NCI-H1417 treated with DMSO at 0.1 percent for 48 hours (cell line): ENCODE data around the gene ZNF691.
"Not testable (repeated sequence)": the region's sequence is repeated elsewhere in the genome, so short reads cannot be mapped to it uniquely, and the experiment has no call there.

Experiments used
- DNase-seq: peaks from one replicate; lab custom pipeline; 2025; lab: John Stamatoyannopoulos, UW

The ZNF691 gene, protein sequence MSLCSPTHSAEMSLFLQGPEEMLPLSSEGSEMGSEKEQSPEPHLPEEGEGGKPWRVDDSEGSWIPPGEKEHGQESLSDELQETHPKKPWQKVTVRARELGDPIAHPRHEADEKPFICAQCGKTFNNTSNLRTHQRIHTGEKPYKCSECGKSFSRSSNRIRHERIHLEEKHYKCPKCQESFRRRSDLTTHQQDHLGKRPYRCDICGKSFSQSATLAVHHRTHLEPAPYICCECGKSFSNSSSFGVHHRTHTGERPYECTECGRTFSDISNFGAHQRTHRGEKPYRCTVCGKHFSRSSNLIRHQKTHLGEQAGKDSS

GRCh38 chr1:42846257-42847110 is at the start of gene ZNF691:
Gene ZNF691 (plus strand): TSS chr1:42846613. CDS start chr1:42849659, 3,046 bp downstream.
- peak; percentile 88 for DNase-seq

GRCh38 chr1:42797414-42797813 is 49.0 kb upstream of the ZNF691 start:
- no peak for DNase-seq

DNA sequence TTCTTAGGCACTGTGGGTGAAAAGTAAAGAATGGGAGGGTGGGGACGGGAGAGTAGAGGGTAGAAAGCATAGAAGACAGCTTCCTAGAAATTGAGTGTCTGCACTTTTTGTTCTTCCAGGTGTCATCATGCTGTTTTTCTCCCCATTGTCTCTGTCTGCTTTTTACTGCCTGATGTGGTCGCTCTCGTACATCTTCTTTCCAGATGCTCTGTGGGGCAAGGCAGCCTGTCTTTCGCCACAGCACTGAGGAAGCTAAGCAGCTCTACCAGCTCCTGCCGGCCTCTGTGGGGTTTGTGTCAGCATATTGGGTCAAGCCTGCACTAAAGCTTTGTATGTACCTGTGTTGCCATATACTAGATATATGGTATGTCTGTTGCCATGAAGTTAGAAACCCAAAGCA is 48.4 kb upstream of the ZNF691 start:
- no peak for DNase-seq

DNA sequence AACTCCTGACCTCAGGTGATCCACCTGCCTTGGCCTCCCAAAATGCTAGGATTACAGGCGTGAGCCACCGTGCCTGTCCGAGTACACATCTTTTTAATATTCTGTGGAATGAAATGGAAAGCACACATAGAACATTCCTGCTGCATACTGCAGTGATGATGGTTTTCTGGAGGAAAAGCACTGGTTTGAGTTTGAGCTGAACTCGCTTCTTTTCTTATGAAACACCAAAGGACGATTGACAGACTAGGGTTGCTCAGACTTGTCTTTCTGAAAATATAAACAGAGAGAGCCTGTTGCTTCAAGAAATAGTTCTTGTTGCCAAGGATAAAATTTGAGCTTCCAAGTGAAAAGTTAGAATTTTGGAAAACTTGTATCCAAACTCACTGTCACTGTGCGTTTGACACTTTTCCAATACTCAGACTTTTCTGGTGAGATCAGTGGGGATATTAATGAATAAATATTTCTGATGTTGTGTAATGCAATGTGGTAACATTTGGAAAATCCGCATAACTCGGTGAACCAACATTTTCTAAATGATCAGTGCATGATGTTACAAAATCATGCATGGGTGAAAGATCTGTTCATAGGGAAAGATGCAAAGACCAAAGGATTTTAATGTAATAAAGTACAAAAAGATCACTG is 44.5 kb upstream of the ZNF691 start:
- no peak for DNase-seq

- DNase-seq: no peak
These were observed 40.2 kb upstream of the ZNF691 start for GRCh38 chr1:42806171-42806570.

DNA sequence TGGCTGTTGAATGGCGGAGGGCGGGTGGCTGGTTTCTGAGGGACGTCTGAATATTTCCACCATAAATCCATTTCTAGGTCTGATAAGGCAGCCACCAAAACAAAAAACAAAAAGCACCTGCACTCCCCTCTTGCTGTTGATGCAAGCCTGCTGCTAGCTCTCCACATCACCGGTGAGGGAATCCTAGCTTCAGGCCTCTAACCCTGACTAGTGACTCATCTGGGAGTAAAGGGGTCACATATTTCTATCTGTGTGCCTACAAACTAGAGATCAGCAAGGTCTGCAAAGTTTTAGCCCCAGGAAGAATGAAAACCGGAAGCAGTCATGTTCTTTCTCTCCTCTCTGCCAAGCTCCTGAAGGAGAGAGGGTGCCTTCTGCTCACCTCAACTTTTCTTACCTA is 39.8 kb upstream of the ZNF691 start:
- no peak for DNase-seq

DNA sequence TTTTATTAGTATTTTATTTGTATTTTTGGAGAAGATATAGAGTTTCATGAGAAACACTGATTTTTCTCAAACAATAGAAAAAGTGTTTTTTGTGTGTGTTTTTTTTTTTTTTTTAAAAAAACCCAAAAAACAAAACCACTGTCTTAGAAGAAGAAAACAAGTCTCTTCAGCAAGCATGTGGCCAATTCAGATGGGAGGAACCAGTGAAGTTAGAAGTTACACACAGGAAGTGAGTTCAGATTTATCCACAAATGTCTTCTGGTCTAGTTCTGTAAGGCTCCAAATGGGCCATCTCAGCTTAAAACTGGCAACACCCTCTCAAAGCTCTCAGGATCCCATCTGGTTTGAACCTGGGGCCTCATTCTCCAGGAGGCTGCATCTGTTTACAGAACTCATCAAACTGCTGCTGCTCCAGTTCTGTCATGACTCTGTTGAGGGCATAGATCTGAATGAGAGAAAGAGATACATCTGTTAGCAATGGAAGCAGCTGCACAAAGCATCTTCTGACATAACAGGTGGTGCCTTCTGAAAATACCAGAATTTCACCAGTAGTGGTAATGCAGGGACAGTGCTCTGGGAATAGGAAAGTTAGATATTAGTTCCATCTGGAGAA is 39.3 kb upstream of the ZNF691 start:
- no peak for DNase-seq

- not testable (repeated sequence) for DNase-seq
These were observed 31.6 kb upstream of the ZNF691 start for GRCh38 chr1:42814815-42815214.

GRCh38 chr1:42815941-42816584 is 30.4 kb upstream of the ZNF691 start:
- DNase-seq: no peak

GRCh38 chr1:42816585-42817439 is 29.6 kb upstream of the ZNF691 start, which contains the start of the genes ERMAP and SVBP:
Gene ERMAP (plus strand): TSS chr1:42817122. CDS start chr1:42830449, 13,327 bp downstream.
Gene SVBP (minus strand): TSS chr1:42817397. CDS start chr1:42816544, 853 bp downstream.
- peak; percentile 55 for DNase-seq

GRCh38 chr1:42817440-42817767 is 29.0 kb upstream of the ZNF691 start:
- DNase-seq: no peak

DNA sequence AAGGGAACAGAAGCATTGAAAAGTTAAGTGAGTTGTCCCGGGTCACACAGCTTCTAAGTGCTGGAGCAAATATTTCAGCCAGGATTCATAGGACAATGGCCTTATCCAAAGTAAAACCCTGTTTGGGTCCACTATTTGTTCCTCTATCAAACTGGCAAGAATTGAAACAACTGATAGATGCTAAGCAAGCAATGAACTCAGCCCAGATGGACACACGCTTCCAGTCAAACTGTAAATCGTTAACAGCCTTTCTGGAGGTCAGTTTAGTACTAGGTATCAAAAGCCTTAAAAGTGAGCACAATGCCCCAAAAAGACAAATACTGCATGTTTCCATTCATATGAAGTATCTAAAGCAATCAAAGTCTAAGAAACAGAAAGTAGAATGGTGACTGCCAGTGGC is 28.4 kb upstream of the ZNF691 start:
- DNase-seq: no peak

GRCh38 chr1:42820813-42821212 is 25.6 kb upstream of the ZNF691 start:
- no peak for DNase-seq

GRCh38 chr1:42821690-42822089 is 24.7 kb upstream of the ZNF691 start:
- no peak for DNase-seq

DNA sequence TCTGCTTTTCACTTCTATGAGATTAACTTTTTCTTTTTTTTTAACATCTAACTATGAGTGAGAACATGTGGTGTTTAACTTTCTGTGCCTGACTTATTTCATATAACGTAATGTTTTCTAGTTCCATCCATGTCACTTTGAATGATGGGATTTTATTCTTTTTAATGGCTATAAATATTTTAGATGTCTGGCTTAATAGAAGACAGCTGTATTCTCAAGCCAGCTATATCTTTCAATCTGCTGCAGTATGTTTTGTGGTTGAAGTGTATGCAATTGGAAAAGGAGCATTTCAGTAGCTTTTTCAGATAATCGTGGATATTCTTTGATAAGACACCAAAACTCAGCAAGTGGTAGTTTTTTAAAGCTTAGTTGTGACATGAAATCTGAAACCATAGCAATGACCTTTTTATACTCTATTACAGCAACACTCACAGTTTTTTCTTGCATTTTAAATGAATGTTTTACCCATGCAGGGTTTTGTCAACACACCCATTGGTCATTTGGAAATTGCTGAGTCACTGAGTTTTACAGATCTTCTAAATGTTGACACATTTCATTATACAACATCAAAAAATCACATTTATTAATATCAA is 23.5 kb upstream of the ZNF691 start:
- no peak for DNase-seq

- no peak for DNase-seq
These were observed 21.9 kb upstream of the ZNF691 start for GRCh38 chr1:42824481-42825035.

GRCh38 chr1:42825036-42825851 is 21.2 kb upstream of the ZNF691 start:
- DNase-seq: no peak

- no peak for DNase-seq
These were observed 15.8 kb upstream of the ZNF691 start for GRCh38 chr1:42830631-42831030.

DNA sequence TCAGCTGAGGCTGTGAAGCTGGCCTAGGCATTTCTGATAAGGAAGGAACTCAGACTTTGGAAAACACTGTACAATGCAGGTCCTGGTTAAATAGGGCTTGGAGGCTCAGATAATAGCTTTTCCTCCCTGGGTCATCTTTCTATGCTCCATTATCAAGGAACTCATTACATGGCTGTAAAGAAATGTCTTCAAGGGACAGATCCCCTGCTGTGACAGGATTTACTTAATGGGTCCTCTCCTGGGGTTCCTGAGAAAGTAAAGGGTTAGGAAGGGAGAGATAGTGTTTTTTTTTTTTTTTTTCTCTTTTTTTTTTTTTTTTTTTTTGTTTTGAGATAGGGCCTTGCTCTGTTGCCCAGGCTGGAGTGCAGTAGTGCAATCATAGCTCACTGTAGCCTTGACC is 15.1 kb upstream of the ZNF691 start:
- no peak for DNase-seq
